ENCODE results near the gene VPS11. TPM values are rescaled to one million over a fixed set of nuclear protein-coding genes. Genes with fewer than 3 reads are reported as not detected.

Gene VPS11
- total RNA-seq, 4 donors from 2014 or later, result 27.4 to 40.2 (median 32.4) TPM

GRCh38 chr11:119042927-119043326 lies 24.7 kb upstream of the VPS11 start:
- intact Hi-C loops (cut with DNase I), result no loop called here
- Histone ChIP-seq H3K9me3 (no peaks in the 10 kb centered on the region), H3K4me1 (no peaks in the 10 kb centered on the region), H3K4me3 (no peak overlapping the region), H3K27me3 (no peaks in the 10 kb centered on the region), H3K27ac (replicated peaks in 1 of 4) (no peak overlapping the region), H3K36me3 (peaks cover 16 to 38% (median 35%) of the 10 kb centered on the region in 4 donors)
- TF ChIP-seq EP300 (IDR thresholded peaks at IDR 0.05), result no peak
- TF ChIP-seq POLR2A (IDR thresholded peaks at IDR 0.05; ENCODE audit: low read depth), result no peak
- TF ChIP-seq, protein P1, sequence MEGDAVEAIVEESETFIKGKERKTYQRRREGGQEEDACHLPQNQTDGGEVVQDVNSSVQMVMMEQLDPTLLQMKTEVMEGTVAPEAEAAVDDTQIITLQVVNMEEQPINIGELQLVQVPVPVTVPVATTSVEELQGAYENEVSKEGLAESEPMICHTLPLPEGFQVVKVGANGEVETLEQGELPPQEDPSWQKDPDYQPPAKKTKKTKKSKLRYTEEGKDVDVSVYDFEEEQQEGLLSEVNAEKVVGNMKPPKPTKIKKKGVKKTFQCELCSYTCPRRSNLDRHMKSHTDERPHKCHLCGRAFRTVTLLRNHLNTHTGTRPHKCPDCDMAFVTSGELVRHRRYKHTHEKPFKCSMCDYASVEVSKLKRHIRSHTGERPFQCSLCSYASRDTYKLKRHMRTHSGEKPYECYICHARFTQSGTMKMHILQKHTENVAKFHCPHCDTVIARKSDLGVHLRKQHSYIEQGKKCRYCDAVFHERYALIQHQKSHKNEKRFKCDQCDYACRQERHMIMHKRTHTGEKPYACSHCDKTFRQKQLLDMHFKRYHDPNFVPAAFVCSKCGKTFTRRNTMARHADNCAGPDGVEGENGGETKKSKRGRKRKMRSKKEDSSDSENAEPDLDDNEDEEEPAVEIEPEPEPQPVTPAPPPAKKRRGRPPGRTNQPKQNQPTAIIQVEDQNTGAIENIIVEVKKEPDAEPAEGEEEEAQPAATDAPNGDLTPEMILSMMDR (IDR thresholded peaks at IDR 0.05), result no peak
- TF ChIP-seq POLR2AphosphoS5 (IDR thresholded peaks at IDR 0.05), result no peak
- 90% methylated on average over 7 of the region's 9 CpGs for WGBS
- DNase-seq (ENCODE audit: extremely low spot score), result no peak

DNA sequence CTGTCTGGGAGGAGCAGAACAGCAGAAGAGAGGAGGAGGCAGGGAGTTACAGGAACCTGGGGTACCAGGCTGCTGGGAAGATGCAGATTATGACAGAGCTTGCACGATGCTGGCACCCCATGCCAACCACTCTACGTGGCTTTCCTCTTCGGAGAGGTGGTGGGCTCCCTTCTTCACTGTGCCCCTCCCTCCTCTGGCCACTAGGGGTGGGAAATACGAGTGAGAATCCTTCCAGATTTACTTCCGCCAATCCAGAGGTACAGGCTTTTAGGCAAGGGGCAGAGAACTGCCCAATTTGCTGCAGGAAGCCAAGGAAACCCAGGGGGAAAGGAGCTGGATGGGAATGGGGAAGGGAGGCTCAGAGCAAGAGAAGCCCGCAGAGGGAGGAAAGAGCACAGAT lies 22.9 kb upstream of the VPS11 start:
- intact Hi-C loops (cut with DNase I), result no loop called here
- H3K4me1 ChIP-seq, result no peaks in the 10 kb centered on the region

GRCh38 chr11:119046489-119046888 lies 21.1 kb upstream of the VPS11 start:
- intact Hi-C loops (cut with DNase I), result no loop called here
- H3K4me3 ChIP-seq, result no peak overlapping the region
- H3K9me3 ChIP-seq, result no peaks in the 10 kb centered on the region
- no CpG with 5 or more reads among the region's 6 CpGs for WGBS
- no peak overlapping the region for H3K27ac ChIP-seq (replicated peaks in 1 of 4)
- DNase-seq (ENCODE audit: extremely low spot score), result no peak
- peaks cover 49 to 72% (median 69%) of the 10 kb centered on the region in 4 donors for H3K36me3 ChIP-seq
- H3K4me1 ChIP-seq, result no peaks in the 10 kb centered on the region
- H3K27me3 ChIP-seq, result no peaks in the 10 kb centered on the region
- TF ChIP-seq, protein P1 (IDR thresholded peaks at IDR 0.05), result no peak
- no peak for TF ChIP-seq POLR2AphosphoS5 (IDR thresholded peaks at IDR 0.05)
- no peak for TF ChIP-seq EP300 (IDR thresholded peaks at IDR 0.05)
- TF ChIP-seq POLR2A (IDR thresholded peaks at IDR 0.05; ENCODE audit: low read depth), result no peak

More for the DNA sequence above, 22.9 kb upstream of the VPS11 start:
- Histone ChIP-seq H3K27ac (replicated peaks in 1 of 4) (no peak overlapping the region), H3K36me3 (peaks cover 34 to 56% (median 53%) of the 10 kb centered on the region in 4 donors), H3K27me3 (no peaks in the 10 kb centered on the region), H3K4me3 (no peak overlapping the region), H3K9me3 (no peaks in the 10 kb centered on the region)
- TF ChIP-seq, protein P1 (IDR thresholded peaks at IDR 0.05), result no peak
- no peak for TF ChIP-seq EP300 (IDR thresholded peaks at IDR 0.05)
- no peak for TF ChIP-seq POLR2A (IDR thresholded peaks at IDR 0.05; ENCODE audit: low read depth)
- no peak for TF ChIP-seq POLR2AphosphoS5 (IDR thresholded peaks at IDR 0.05)
- DNase-seq (ENCODE audit: extremely low spot score), result no peak
- 70% methylated on average over 6 of the region's 6 CpGs for WGBS

- intact Hi-C loops (cut with DNase I), result no loop called here
- WGBS, result 93% methylated on average over 6 of the region's 6 CpGs
- no peak for TF ChIP-seq POLR2AphosphoS5 (IDR thresholded peaks at IDR 0.05)
- no peak for TF ChIP-seq POLR2A (IDR thresholded peaks at IDR 0.05; ENCODE audit: low read depth)
- TF ChIP-seq, protein P1 (IDR thresholded peaks at IDR 0.05), result no peak
- no peak for TF ChIP-seq EP300 (IDR thresholded peaks at IDR 0.05)
- Histone ChIP-seq H3K27ac (replicated peaks in 1 of 4) (no peak overlapping the region), H3K9me3 (no peaks in the 10 kb centered on the region), H3K27me3 (no peaks in the 10 kb centered on the region), H3K4me1 (no peaks in the 10 kb centered on the region), H3K4me3 (no peak overlapping the region), H3K36me3 (peaks cover 56 to 79% (median 77%) of the 10 kb centered on the region in 4 donors)
- no peak for DNase-seq (ENCODE audit: extremely low spot score)
Measured at GRCh38 chr11:119047205-119047604, 20.4 kb upstream of the VPS11 start.

DNA sequence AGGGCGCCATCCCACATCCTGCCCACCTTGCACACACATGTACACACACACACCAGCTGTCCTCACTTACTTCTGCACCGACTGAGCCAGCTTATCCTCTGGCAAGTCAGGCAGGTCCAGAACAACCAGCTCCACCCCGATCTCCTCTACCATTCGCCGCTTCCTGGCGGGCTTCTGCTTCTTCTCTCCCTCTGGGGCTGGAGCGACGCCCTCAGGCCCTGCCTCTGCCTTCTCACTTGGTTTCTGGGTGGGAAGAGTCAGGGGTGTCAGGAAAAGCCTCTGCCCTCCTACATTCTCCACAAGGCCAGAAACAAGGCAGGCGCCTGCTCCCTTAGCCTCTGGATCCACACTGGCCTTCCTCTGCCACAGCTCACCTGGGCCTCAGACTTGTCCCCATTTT lies 19.0 kb upstream of the VPS11 start:
- no peak overlapping the region for H3K4me3 ChIP-seq
- intact Hi-C loops (cut with DNase I), result no loop called here
- H3K27ac ChIP-seq (replicated peaks in 1 of 4), result no peak overlapping the region
- no peak for DNase-seq (ENCODE audit: extremely low spot score)
- TF ChIP-seq POLR2A (IDR thresholded peaks at IDR 0.05; ENCODE audit: low read depth) (no peak), EP300 (IDR thresholded peaks at IDR 0.05) (no peak), POLR2AphosphoS5 (IDR thresholded peaks at IDR 0.05) (no peak)
- TF ChIP-seq, protein P1 (IDR thresholded peaks at IDR 0.05), result no peak
- 98% methylated on average over 9 of the region's 9 CpGs for WGBS
- H3K9me3 ChIP-seq, result no peaks in the 10 kb centered on the region
- H3K36me3 ChIP-seq, result peaks cover 69 to 94% (median 91%) of the 10 kb centered on the region in 4 donors
- no peaks in the 10 kb centered on the region for H3K4me1 ChIP-seq
- no peaks in the 10 kb centered on the region for H3K27me3 ChIP-seq
